GM13977 (cell line): ENCODE results near the gene EPHB1.

Experiments
- DNase-seq: peaks from one replicate; pipeline ENCODE4 v3.0.0; 2012; ENCODE audit warnings: low spot score
- CTCF ChIP-seq: IDR thresholded peaks from 2 replicates; pipeline ENCODE4 v1.5.1; 2012; ENCODE audit warnings: mild to moderate bottlenecking, control low read depth; ENCODE audit not compliant: insufficient read depth; ENCODE audit errors: extremely low read depth, missing control alignments
- in situ Hi-C: fragments of 300-500 bp; cut with MboI; formaldehyde crosslinking; loops from one replicate; pipeline ENCODE4 v1.12.0; 2022; ENCODE audit warnings: low sequenced_read_pairs, low pct_unique_long_range_greater_than_20kb, mixed read lengths, inconsistent platforms; ENCODE audit not compliant: unreplicated experiment

The EPHB1 gene

GRCh38 chr3:135083756-135084155, 288.7 kb downstream of the EPHB1 start:
- in situ Hi-C loops, result no loop called here
- TF ChIP-seq CTCF, result no peak
- no peak for DNase-seq

GRCh38 chr3:135084405-135084804, 289.3 kb downstream of the EPHB1 start:
- in situ Hi-C loops, result no loop called here
- DNase-seq, result no peak
- no peak for TF ChIP-seq CTCF

GRCh38 chr3:135084976-135085375, 289.9 kb downstream of the EPHB1 start:
- in situ Hi-C loops, result no loop called here
- no peak for DNase-seq
- no peak for TF ChIP-seq CTCF

GRCh38 chr3:135085652-135086436, 290.8 kb downstream of the EPHB1 start:
- no peak for TF ChIP-seq CTCF
- in situ Hi-C loops, result no loop called here
- no peak for DNase-seq

- TF ChIP-seq CTCF, result no peak
- no peak for DNase-seq
- in situ Hi-C loops, result no loop called here
Measured at GRCh38 chr3:135087782-135088181, 292.7 kb downstream of the EPHB1 start.

- TF ChIP-seq CTCF, result no peak
Measured at GRCh38 chr3:135089451-135089850, 294.4 kb downstream of the EPHB1 start.

More at GRCh38 chr3:135089451-135089850, 294.4 kb downstream of the EPHB1 start:
- in situ Hi-C loops, result no loop called here
- no peak for DNase-seq
